K562 (cell line): ENCODE data around the gene MYO1D. TPM values are rescaled to one million over a fixed set of nuclear protein-coding genes. Genes with fewer than 3 reads are reported as not detected.
A peak's percentile ranks its signal among the peaks of the same experiment; 100 is the strongest.

Experiments used
- ATAC-seq: fragments of 200-7000 bp; cut with Tn5 transposase; 3 replicates; pipeline ENCODE4 v1.9.1; 2020; ENCODE audit warnings: moderate library complexity
- BruUV-seq: library from RNA; stranded (reverse); fragments of 400-500 nt; replicated peaks from 2 replicates; lab custom pipeline; 2021; lab: Mats Ljungman, UMichigan
- CTCF ChIA-PET: fragments of 300-600 bp; formaldehyde crosslinking; extraction: SDS; loops from one replicate; lab custom pipeline; 2021; ENCODE audit warnings: low intra/inter-chr PET ratio; lab: Yijun Ruan, JAX
- POLR2A ChIA-PET: fragments of 300-600, 350-650 bp; sonication (Branson Sonifier 250); formaldehyde crosslinking; extraction: SDS; loops from one replicate; lab custom pipeline; 2021; ENCODE audit warnings: antibody characterized with exemption, inconsistent platforms; lab: Yijun Ruan, JAX
- DNase-seq, 4 experiments: peaks; one replicate each; pipeline versions ENCODE4 v3.0.0 to v3.0.0-alpha.2; 2011 to 2018; ENCODE audit warnings: low spot score in 3 of 4, mixed read lengths in 3 of 4; ENCODE audit errors: extremely low read depth in 1 of 4
- FAIRE-seq: peaks from 2 replicates; lab custom pipeline; 2011; peaks lifted over from hg19 to GRCh38; lab: Jason Lieb, UNC
- H2AFZ ChIP-seq: 2 replicates; pipeline ENCODE4 v1.6.0; 2011; ENCODE audit warnings: low read depth, low read length, control low read depth, inconsistent platforms
- H3K27ac ChIP-seq: fragments of 200-600 bp; 3 replicates; pipeline ENCODE4 v1.8.0; 2011; ENCODE audit warnings: low read depth, mild to moderate bottlenecking, control low read depth, inconsistent platforms, low read length, moderate library complexity, mixed read lengths; ENCODE audit errors: extremely low read depth
- H3K27me3 ChIP-seq, 2 experiments: fragments of 300-600 bp in 1 of 2; 2 replicates in 1 of 2; 3 replicates in 1 of 2; pipeline versions ENCODE4 v1.6.0 to v1.8.0; 2011; ENCODE audit warnings: inconsistent platforms in 2 of 2, low read length in 2 of 2, mild to moderate bottlenecking in 1 of 2, mixed read lengths in 1 of 2, moderate library complexity in 1 of 2; ENCODE audit not compliant: control insufficient read depth in 2 of 2, insufficient read depth in 2 of 2
- H3K36me3 ChIP-seq: fragments of 300-600 bp; 3 replicates; pipeline ENCODE4 v1.8.0; 2011; ENCODE audit warnings: mild to moderate bottlenecking, low read length, inconsistent platforms; ENCODE audit not compliant: control insufficient read depth, insufficient read depth
- H3K4me1 ChIP-seq, 2 experiments: fragments of 200-600 bp in 1 of 2; replicated peaks in 1 of 2; 2 replicates in 1 of 2; 3 replicates in 1 of 2; pipeline versions ENCODE4 v1.5.1 to v1.8.0; 2011; ENCODE audit warnings: inconsistent platforms in 2 of 2, low read length in 2 of 2, mild to moderate bottlenecking in 1 of 2, mixed read lengths in 1 of 2, moderate library complexity in 1 of 2; ENCODE audit not compliant: control insufficient read depth in 2 of 2, insufficient read depth in 2 of 2
- H3K4me2 ChIP-seq: 2 replicates; pipeline ENCODE4 v1.6.1; 2011; ENCODE audit warnings: low read length, control low read depth, inconsistent platforms, mixed read lengths; ENCODE audit not compliant: insufficient read depth
- H3K4me3 ChIP-seq: fragments of 200-600 bp; sonication (generic), shearing (Covaris generic); 2 replicates; pipeline ENCODE4 v1.5.1; 2016; ENCODE audit warnings: control low read depth, inconsistent platforms
- H3K79me2 ChIP-seq: fragments of 200-600 bp; 3 replicates; pipeline ENCODE4 v1.8.0; 2011; ENCODE audit warnings: low read length, inconsistent platforms; ENCODE audit not compliant: control insufficient read depth, insufficient read depth
- H3K9ac ChIP-seq, 2 experiments: 2 replicates each; pipeline versions ENCODE4 v1.6.0 to v1.6.1; 2011; ENCODE audit warnings: low read depth in 2 of 2, low read length in 2 of 2, control low read depth in 1 of 2, inconsistent platforms in 1 of 2, mild to moderate bottlenecking in 1 of 2, mixed read lengths in 1 of 2; ENCODE audit not compliant: insufficient read depth in 1 of 2
- H3K9me1 ChIP-seq: one replicate; pipeline ENCODE4 v1.6.0; 2011; ENCODE audit warnings: inconsistent platforms, mild to moderate bottlenecking, low read length, moderate library complexity; ENCODE audit not compliant: control insufficient read depth, insufficient read depth
- H3K9me3 ChIP-seq: replicated peaks from 2 replicates; pipeline ENCODE4 v1.5.1; 2011; ENCODE audit warnings: low read depth, low read length, inconsistent platforms; ENCODE audit not compliant: control insufficient read depth, insufficient read depth
- H4K20me1 ChIP-seq: replicated peaks from 2 replicates; pipeline ENCODE4 v1.6.1; 2011; ENCODE audit warnings: low read length, inconsistent platforms, mixed read lengths; ENCODE audit not compliant: control insufficient read depth, insufficient read depth
- GABPB2 ChIP-seq: fragments of 250-450 bp; sonication (Bioruptor Pico); conservative IDR thresholded peaks from 2 replicates; pipeline ENCODE4 v1.5.1; 2021; ENCODE audit warnings: mild to moderate bottlenecking
- LEF1 ChIP-seq: fragments of 450-650 bp; IDR thresholded peaks from 2 replicates; pipeline ENCODE4 v1.6.1; 2016; ENCODE audit warnings: mild to moderate bottlenecking
- SIRT6 ChIP-seq: IDR thresholded peaks from one replicate; pipeline ENCODE4 v1.6.1; 2012; ENCODE audit warnings: low read depth, mild to moderate bottlenecking, control low read depth, inconsistent platforms, low read length, moderate library complexity
- SMARCA5 ChIP-seq: fragments of 450-650 bp; IDR thresholded peaks from 2 replicates; pipeline ENCODE4 v1.6.1; 2016
- SRF ChIP-seq, 2 experiments: fragments of 250-450, 450-650 bp in 1 of 2; sonication (Bioruptor Pico) in 1 of 2; sonication (generic) in 1 of 2; formaldehyde crosslinking; IDR thresholded peaks; 2 replicates each; pipeline versions ENCODE4 v1.5.0 to v1.5.1; 2020 to 2022; ENCODE audit warnings: mild to moderate bottlenecking in 1 of 2, missing genetic modification reagents in 1 of 2
- TEAD1 ChIP-seq, 2 experiments: fragments of 450-650 bp in 1 of 2; sonication (generic) in 1 of 2; formaldehyde crosslinking; IDR thresholded peaks; 2 replicates each; pipeline versions ENCODE4 v1.4.0 to v1.8.0; 2020 to 2022; ENCODE audit warnings: mild to moderate bottlenecking in 2 of 2, missing genetic modification reagents in 1 of 2
- TFAP4 ChIP-seq: sonication (generic); formaldehyde crosslinking; IDR thresholded peaks from 2 replicates; pipeline ENCODE4 v1.8.0; 2022; ENCODE audit warnings: missing genetic modification reagents, mild to moderate bottlenecking, moderate library complexity, borderline replicate concordance
- ZBTB49 ChIP-seq: sonication (generic); formaldehyde crosslinking; IDR thresholded peaks from 2 replicates; pipeline ENCODE4 v1.8.0; 2022; ENCODE audit warnings: missing genetic modification reagents, mild to moderate bottlenecking, borderline replicate concordance
- ZNF398 ChIP-seq: fragments of 250-450 bp; sonication (Bioruptor Pico); IDR thresholded peaks from 2 replicates; pipeline ENCODE4 v1.8.0; 2021; ENCODE audit warnings: moderate library complexity, mild to moderate bottlenecking, inconsistent platforms
- ZNF76 ChIP-seq: fragments of 250-450 bp; sonication (Bioruptor Pico); IDR thresholded peaks from 2 replicates; pipeline ENCODE4 v1.4.0; 2020; ENCODE audit warnings: mild to moderate bottlenecking, moderate library complexity, borderline replicate concordance
- WGBS: fragments of 100-300 bp; shearing (Covaris generic); methylation state at CpG from one replicate; pipeline ENCODE4 v1.1.6; 2016; ENCODE audit warnings: low coverage, mixed read lengths; ENCODE audit not compliant: insufficient coverage; ENCODE audit errors: missing lambda C conversion rate; 5-methylcytosine and 5-hydroxymethylcytosine counted together
- in situ Hi-C: fragments of 300-500 bp; cut with MboI; formaldehyde crosslinking; loops from 4 replicates; pipeline ENCODE4 v1.15.0; 2018; ENCODE audit warnings: inconsistent platforms, mixed read lengths
- intact Hi-C: fragments of 100-400 bp; cut with micrococcal nuclease; formaldehyde crosslinking; loops from 2 replicates; pipeline ENCODE4 v1.14.2; 2022
- polyA plus RNA-seq, 8 experiments: library from polyadenylated mRNA; depleted of rRNA in 4 of 8; stranded (reverse) in 5 of 8; unstranded in 3 of 8; fragments of >200 nt; fragmentation: Nextera tagmentation in 2 of 8; fragmentation: Illumina TruSeq in 1 of 8; extraction: Ambion mirVana in 2 of 8; extraction: Trizol in 1 of 8; gene quantifications; 2 replicates each; pipeline versions ENCODE4 v1.2.1 to v1.2.3, GENCODE V29; 2011 to 2014; ENCODE audit warnings: inconsistent platforms in 1 of 8, missing spikeins in 1 of 8
- total RNA-seq, 7 experiments: library from RNA; depleted of rRNA in 6 of 7; stranded (reverse); fragments of >200 nt in 6 of 7; fragmentation: Illumina TruSeq in 2 of 7; extraction: Trizol in 2 of 7; gene quantifications; 2 replicates each; pipeline versions ENCODE4 v1.2.1 to v1.2.3, GENCODE V29; 2011 to 2021; ENCODE audit warnings: low replicate concordance in 1 of 7

MYO1D gene
- total and polyA plus RNA-seq, 9 of the 15 experiments (the other 6 are each of a cell fraction or from before 2014, with no cell fraction given): 2.1 to 71.2 (median 45.4) TPM

- ChIA-PET POLR2A (interaction anchor here (0.6 to 2.0 kb wide), 10 partner anchors 10 to 695 kb away, joined by 3 to 8 read pairs (median 4); no protein-coding TSS in a partner anchor), CTCF (no interaction called here)
- H4K20me1 ChIP-seq: no peaks in the 10 kb centered on the region
- 5% methylated on average over 2 of the region's 2 CpGs for WGBS
- no peaks in the 10 kb centered on the region for H3K9me3 ChIP-seq
- H3K27me3 ChIP-seq: no peaks in the 10 kb centered on the region
- H3K9me1 ChIP-seq: no peaks in the 10 kb centered on the region
- H3K36me3 ChIP-seq: no peaks in the 10 kb centered on the region
- H3K79me2 ChIP-seq: peaks cover 77% of the 10 kb centered on the region
- ATAC-seq (peak; percentile 92), FAIRE-seq (peak; percentile 93), DNase-seq (peak; percentile 50 to 91 (median 66))
- peaks cover 16 to 53% of the 10 kb centered on the region in 2 experiments for H3K4me1 ChIP-seq
- peak overlapping the region; percentile 56 for H3K27ac ChIP-seq
- H3K9ac ChIP-seq: peak overlapping the region in 1 of 2 experiments; percentile 24; a peak in 1 of 4 replicates
- H2AFZ ChIP-seq: no peak overlapping the region
- in situ Hi-C loops (no loop called here), intact Hi-C loops (loop anchor here (5.0 kb wide), 1 partner anchor 43 kb away; no protein-coding TSS in a partner anchor)
- BruUV-seq: no TSS peak
- H3K4me3 ChIP-seq: no peak overlapping the region
- peak overlapping the region; percentile 63 for H3K4me2 ChIP-seq
- TF ChIP-seq SRF (CRISPR knock-in tag; IDR thresholded peaks at IDR 0.05) (0 out of 4 replicates have a peak, but pooled peaks of 1 of the 2 experiments have one; percentile 23), ZNF76 (CRISPR knock-in tag) (no peak), TFAP4 (CRISPR knock-in tag) (no peak), SIRT6 (no peak), ZBTB49 (CRISPR knock-in tag) (no peak), LEF1 (peak; percentile 94), GABPB2 (CRISPR knock-in tag) (no peak), SMARCA5 (peak; percentile 49; the same call in 1 of the 2 replicates), ZNF398 (CRISPR knock-in tag) (no peak), TEAD1 (CRISPR knock-in tag; IDR thresholded peaks at IDR 0.05) (0 out of 4 replicates have a peak, but pooled peaks of 1 of the 2 experiments have one; percentile 18)
Observed at GRCh38 chr17:32859857-32860525, 16.9 kb downstream of the MYO1D start.
